Dedifferentiated amniotic fluid mesenchymal stem cell (primary cell): ENCODE results near the gene DHH.

Source experiments
- DNase-seq: peaks from one replicate; pipeline ENCODE4 v3.0.0-alpha.2; 2016; ENCODE audit errors: extremely low spot score

DHH gene

GRCh38 chr12:49050507-49051372 lies 43.9 kb downstream of the DHH start:
- no peak for DNase-seq

GRCh38 chr12:49049566-49050224 lies 44.9 kb downstream of the DHH start:
- DNase-seq: no peak

- DNase-seq: no peak
Observed at GRCh38 chr12:49048953-49049352, 45.6 kb downstream of the DHH start.

GRCh38 chr12:49046129-49046895 lies 48.3 kb downstream of the DHH start:
- DNase-seq: no peak

- no peak for DNase-seq
Observed at GRCh38 chr12:49044660-49045059, 49.9 kb downstream of the DHH start.

- DNase-seq: no peak
Observed at GRCh38 chr12:49043856-49044258, 50.7 kb downstream of the DHH start.

GRCh38 chr12:49043241-49043640 lies 51.4 kb downstream of the DHH start:
- no peak for DNase-seq

- no peak for DNase-seq
Observed at GRCh38 chr12:49041881-49042484, 52.6 kb downstream of the DHH start.

- no peak for DNase-seq
Observed at GRCh38 chr12:49041036-49041880, 53.3 kb downstream of the DHH start.

- DNase-seq: no peak
Observed at GRCh38 chr12:49040364-49040855, 54.2 kb downstream of the DHH start.

GRCh38 chr12:49039421-49040363 lies 54.9 kb downstream of the DHH start:
- no peak for DNase-seq

- DNase-seq: no peak
Observed at GRCh38 chr12:49038291-49038955, 56.2 kb downstream of the DHH start.

GRCh38 chr12:49037947-49038237 lies 56.7 kb downstream of the DHH start:
- no peak for DNase-seq

- DNase-seq: no peak
Observed at GRCh38 chr12:49037111-49037946, 57.3 kb downstream of the DHH start.
